NCI-H82 (cell line): ENCODE results near the gene SH3D19.
"Not testable (repeated sequence)": the region's sequence is repeated elsewhere in the genome, so short reads cannot be mapped to it uniquely, and the experiment has no call there.

ENCODE experiments used
- DNase-seq: peaks from one replicate; lab custom pipeline; 2025; lab: John Stamatoyannopoulos, UW

The SH3D19 gene

DNA sequence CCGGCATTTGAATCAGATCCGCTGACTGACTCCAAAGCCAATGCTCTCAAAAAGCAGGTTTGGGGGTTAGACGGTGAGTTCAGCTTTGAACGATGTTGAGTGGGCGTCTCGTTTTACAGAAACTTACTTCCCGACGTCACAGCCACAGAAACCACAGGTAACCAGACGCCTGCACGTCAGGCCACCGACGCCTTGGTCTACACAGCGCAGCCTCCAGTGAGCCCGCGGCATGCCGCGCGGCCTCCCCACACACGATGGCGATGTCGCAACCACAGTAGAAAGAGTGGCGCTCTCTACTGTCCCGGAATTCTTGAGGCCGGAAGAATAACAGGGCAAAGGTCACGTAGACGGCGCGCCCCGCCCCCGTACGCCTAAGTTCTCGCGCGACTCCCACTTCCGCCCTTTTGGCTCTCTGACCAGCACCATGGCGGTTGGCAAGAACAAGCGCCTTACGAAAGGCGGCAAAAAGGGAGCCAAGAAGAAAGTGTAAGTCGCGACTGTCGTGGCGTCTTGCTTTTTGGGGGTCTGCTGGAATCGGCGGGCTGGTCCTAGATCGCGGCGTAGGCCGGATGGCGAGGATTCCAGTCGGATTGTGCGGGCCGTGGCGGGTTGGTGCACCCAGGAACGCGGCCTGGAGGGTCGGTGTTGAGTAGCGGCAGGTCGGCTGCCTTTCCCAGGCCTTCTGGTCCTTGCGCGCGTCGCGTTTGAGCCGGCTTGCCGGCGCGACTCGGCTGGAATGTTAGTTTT lies 226.0 kb downstream of the SH3D19 start, which contains the start of gene RPS3A:
RPS3A (plus strand) TSS at position 400 of the 747 bp plus-strand sequence; CDS start at position 425, 25 bp downstream.
- DNase-seq, result peak; percentile 96

DNA sequence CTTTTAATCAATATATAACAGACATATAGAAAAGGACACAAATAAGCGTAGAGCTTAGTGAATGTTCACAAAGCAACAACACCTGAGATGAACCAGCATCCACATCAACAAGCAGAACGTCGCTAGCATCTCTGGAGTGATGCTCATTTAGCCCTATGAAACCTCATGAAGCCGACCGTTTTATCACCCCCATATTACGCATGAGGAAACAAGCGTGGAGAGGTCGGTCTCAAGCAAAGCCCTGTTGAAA lies 226.5 kb downstream of the SH3D19 start:
- DNase-seq, result no peak

DNA sequence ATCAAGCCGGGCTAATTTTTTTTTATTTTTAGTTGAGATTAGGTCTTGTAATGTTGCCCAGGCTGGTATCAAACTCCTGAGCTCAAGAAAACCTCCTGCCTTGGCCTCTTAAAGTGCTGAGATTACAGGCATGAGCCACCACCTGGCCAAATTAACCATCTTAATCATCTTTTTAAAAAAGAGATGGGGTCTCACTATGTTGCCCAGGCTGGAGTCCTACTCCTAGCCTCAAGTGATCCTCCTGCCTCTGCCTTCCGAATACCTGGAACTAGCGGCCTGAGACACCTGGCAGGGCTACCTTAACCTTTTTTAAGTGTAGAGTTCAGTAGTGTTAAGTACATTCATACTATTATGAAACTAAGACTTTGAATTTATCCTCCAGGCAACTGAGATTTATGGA lies 227.6 kb downstream of the SH3D19 start:
- DNase-seq, result no peak

DNA sequence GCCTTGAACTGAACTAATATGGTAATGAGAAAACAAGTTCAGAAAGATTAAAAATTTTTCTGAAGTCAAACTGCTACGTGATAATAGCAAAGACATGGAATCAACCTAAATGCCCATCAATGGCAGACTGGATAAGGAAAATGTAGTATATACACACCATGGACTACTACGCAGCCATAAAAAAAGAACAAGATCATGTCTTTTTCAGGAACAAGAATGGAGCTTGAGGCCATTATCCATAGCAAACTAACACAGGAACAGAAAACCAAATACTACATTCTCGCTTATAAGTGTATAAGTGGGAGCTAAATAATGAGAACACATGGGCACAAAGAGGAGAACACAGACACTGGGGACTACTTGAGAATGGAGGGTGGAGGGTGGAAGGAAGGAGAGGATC lies 230.3 kb downstream of the SH3D19 start:
- no peak for DNase-seq

DNA sequence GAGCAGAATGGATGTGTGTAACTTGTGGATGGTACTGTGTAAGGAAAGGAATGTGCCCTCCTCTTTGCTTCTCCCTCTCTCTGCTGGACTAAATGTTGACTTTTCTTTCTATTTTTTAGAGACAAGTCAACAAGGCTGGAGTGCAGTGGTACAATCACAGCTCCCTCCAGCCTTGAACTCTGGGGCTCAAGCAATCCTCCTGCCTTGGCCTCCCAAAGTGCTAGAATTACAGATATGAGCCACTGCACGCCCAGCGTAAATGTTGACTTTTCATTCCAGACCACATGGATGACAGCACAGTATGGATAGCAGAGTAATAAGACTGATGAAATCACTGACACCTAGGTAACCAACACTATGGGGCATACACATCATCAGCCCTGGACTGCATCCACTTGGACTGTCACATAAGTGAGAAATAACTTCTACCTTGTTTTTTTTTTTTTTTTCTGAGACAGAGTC lies 231.1 kb downstream of the SH3D19 start:
- no peak for DNase-seq

DNA sequence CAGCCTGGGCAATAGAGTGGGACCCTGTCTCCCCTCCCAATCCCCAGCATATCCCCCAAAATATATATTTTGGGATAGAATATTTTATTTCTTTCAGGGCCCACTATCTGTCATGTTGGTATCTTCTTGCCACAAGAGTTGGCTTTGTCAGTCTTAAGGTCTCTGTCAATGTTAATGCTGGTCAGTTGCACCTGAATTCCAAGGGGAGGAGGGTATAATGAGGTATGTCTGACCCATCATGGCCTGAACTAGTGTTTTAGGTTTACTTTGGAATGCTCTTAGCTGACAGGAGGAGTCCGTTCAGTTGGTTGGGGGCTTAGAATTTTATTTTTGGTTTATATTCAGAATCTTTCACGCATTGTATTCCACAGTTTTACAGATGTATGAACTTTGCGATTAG lies 232.2 kb downstream of the SH3D19 start:
- no peak for DNase-seq

DNA sequence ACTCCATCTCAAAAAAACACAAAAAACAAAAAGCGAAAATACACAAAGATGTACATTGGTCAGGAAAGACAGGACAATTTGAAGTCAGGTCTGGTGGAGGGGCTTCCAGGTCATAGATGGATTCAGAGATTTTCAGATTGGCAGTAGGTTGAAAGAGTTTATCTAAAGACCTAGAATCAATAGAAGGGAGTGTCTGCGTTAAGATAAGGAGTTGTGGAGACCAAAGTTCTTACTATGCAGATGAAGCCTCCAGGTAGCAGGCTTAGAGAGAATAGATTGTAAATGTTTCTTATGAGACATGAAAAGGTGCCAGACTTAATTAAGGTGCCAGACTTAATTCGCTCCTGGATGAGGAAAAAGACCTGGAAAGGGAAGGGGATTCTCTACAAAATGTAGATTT lies 232.9 kb downstream of the SH3D19 start:
- DNase-seq, result no peak

DNA sequence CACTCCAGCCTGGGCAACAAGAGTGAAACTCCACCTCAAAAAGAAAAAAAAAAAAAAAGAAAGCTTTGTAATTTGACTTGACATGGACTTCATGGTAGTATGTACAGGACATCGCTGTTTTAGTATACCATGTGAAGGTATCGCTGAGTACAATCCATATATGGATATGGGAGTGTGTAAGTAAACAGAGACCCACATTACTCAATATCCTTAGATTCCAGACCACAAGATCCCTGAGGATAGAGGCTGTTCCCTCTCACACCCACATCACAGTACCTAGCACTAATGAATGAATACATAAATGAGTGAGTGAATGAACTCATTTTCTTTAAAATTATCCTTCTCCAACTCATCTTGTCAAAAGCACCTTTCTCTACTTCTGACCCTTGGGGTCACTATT lies 234.4 kb downstream of the SH3D19 start:
- no peak for DNase-seq

DNA sequence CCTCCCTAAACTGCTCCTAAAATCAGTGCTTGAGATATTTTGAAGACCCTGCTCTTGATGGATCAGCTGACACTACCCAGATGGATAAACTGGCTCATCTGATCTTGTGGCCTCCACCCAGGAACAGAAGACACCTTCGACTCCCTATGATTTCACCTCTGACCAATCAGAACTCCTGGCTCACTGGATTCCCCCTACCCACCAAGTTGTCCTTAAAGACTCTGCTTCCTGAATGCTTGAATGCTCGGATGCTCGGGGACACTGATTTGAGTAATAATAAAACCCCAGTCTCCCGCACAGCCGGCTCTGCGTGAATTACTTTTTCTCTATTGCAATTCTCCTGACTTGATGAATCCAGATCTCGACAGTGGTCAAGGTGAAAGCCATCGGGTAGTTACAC lies 237.9 kb downstream of the SH3D19 start:
- DNase-seq, result no peak

DNA sequence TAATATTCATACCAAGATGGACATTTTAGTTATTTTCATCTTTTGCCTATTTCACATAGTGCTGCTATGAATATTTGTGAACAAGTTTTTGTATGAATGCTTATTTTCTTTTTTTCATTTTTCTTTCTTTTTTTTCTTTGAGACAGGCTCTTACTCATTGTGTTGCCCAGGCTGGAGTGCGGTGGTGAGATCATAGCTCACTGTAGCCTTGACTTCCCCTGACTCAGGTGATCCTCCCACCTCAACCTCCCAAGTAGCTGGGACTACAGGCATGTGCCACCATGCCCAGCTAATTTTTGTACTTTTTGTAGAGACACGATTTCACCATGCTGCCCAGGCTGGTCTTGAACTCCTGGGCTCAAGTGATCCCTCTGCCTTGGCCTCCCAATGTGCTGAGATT lies 247.4 kb downstream of the SH3D19 start:
- not testable (repeated sequence) for DNase-seq

DNA sequence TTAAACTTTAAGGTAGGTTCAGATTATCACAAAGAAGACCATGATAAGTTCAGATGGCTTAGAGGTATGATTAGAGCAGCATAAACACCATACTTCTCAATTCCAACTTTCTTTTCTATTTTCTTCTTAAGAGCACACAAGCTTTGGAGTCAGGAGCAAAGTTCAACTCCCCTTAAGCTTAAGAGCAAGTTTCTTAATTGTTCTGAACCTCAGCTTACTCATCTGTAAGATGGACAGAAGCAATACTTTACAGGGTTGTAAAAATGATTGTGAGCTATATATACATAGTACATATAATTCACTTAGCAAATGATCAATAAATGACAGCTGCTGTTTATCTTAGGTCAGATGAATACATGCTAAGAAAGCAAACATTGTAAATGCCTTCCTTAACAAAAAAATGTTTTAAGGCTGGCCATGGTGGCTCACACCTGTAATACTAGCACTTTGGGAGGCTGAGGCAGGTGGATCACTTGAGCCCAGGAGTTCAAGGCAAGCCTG lies 250.9 kb downstream of the SH3D19 start:
- no peak for DNase-seq
